Osteocyte (in vitro differentiated cells): Measurements from ENCODE around the gene GINS2. TPM values are rescaled to one million over a fixed set of nuclear protein-coding genes. Genes with fewer than 3 reads are reported as not detected.

Experiments used
- DNase-seq: peaks from one replicate; pipeline ENCODE4 v3.0.0; 2021; ENCODE audit warnings: mixed read lengths; ENCODE audit not compliant: unreplicated experiment; ENCODE audit errors: extremely low spot score
- H3K27ac Mint-ChIP-seq: one replicate; pipeline ENCODE4 v1.8.0; 2021; ENCODE audit warnings: mild to moderate bottlenecking, mixed read lengths; ENCODE audit not compliant: unreplicated experiment
- H3K27me3 Mint-ChIP-seq: one replicate; pipeline ENCODE4 v1.8.0; 2021; ENCODE audit warnings: mixed read lengths; ENCODE audit not compliant: unreplicated experiment
- H3K36me3 Mint-ChIP-seq: one replicate; pipeline ENCODE4 v1.8.0; 2021; ENCODE audit warnings: mixed read lengths; ENCODE audit not compliant: unreplicated experiment
- H3K4me1 Mint-ChIP-seq: one replicate; pipeline ENCODE4 v1.8.0; 2021; ENCODE audit warnings: mixed read lengths; ENCODE audit not compliant: unreplicated experiment
- H3K4me3 Mint-ChIP-seq: one replicate; pipeline ENCODE4 v1.8.0; 2021; ENCODE audit warnings: mild to moderate bottlenecking, moderate library complexity, mixed read lengths; ENCODE audit not compliant: unreplicated experiment
- H3K9me3 Mint-ChIP-seq: one replicate; pipeline ENCODE4 v1.8.0; 2021; ENCODE audit warnings: mixed read lengths; ENCODE audit not compliant: unreplicated experiment
- total RNA-seq: library from RNA; stranded (reverse); gene quantifications from 2 replicates; pipeline ENCODE4 v1.2.1, GENCODE V29; 2021
- TF ChIP-seq, protein P1 (sequence below): fragments of 200-600 bp; sonication (generic); IDR thresholded peaks from 2 replicates; pipeline ENCODE4 v1.5.0; 2021; ENCODE audit warnings: antibody characterized with exemption, mild to moderate bottlenecking, moderate library complexity

The GINS2 gene
- total RNA-seq, 1 donor from 2014 or later, result 5.7 TPM

- peak overlapping the region; percentile 59 for H3K4me3 Mint-ChIP-seq
- no peak overlapping the region for H3K27ac Mint-ChIP-seq
- no peaks in the 10 kb centered on the region for H3K36me3 Mint-ChIP-seq
- no peaks in the 10 kb centered on the region for H3K9me3 Mint-ChIP-seq
- H3K4me1 Mint-ChIP-seq, result peaks cover 14% of the 10 kb centered on the region
- peaks cover 7% of the 10 kb centered on the region for H3K27me3 Mint-ChIP-seq
- TF ChIP-seq, protein P1, sequence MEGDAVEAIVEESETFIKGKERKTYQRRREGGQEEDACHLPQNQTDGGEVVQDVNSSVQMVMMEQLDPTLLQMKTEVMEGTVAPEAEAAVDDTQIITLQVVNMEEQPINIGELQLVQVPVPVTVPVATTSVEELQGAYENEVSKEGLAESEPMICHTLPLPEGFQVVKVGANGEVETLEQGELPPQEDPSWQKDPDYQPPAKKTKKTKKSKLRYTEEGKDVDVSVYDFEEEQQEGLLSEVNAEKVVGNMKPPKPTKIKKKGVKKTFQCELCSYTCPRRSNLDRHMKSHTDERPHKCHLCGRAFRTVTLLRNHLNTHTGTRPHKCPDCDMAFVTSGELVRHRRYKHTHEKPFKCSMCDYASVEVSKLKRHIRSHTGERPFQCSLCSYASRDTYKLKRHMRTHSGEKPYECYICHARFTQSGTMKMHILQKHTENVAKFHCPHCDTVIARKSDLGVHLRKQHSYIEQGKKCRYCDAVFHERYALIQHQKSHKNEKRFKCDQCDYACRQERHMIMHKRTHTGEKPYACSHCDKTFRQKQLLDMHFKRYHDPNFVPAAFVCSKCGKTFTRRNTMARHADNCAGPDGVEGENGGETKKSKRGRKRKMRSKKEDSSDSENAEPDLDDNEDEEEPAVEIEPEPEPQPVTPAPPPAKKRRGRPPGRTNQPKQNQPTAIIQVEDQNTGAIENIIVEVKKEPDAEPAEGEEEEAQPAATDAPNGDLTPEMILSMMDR, result no peak
- DNase-seq, result no peak
Observed at GRCh38 chr16:85689285-85689949, 663 bp upstream of the GINS2 start.

- H3K4me1 Mint-ChIP-seq, result peaks cover 14% of the 10 kb centered on the region
- H3K36me3 Mint-ChIP-seq, result no peaks in the 10 kb centered on the region
- no peak overlapping the region for H3K27ac Mint-ChIP-seq
- no peaks in the 10 kb centered on the region for H3K9me3 Mint-ChIP-seq
- DNase-seq, result no peak
- TF ChIP-seq, protein P1, result no peak
- peak overlapping the region; percentile 73 for H3K4me3 Mint-ChIP-seq
- peaks cover 7% of the 10 kb centered on the region for H3K27me3 Mint-ChIP-seq
Observed at GRCh38 chr16:85687651-85688471, 893 bp downstream of the GINS2 start.

DNA sequence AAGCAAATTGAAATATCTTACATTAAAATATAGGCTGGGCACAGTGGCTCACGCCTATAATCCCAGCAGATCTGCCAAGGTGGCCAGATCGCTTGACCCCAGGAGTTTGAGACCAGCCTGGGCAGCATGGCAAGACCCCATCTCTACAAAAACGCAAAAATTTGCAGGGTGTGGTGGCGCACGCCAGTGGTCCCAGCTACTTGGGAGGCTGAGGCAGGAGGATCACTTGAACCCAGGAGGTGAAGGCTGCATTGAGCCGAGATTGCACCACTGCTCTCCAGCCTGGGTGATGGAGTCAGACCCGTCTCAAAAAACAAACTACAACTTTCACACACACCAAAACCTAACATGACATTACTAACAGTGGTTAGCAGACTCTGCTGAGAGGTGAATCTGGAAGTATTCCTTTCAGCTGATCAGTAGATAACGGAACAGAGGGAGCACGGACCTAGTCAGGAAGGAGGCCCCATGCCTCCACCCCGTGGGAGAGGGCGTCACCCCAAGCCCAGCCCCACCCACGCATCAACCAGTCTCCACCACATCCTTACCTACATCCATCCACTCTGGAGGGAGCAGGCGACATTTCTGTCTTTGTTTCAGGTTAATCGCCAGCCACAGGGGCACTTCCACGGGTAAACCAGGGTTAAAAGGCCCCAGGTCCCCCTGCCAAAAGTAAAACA is 1.7 kb downstream of the GINS2 start:
- Mint-ChIP-seq H3K4me3 (peak overlapping the region; percentile 73), H3K27me3 (peaks cover 7% of the 10 kb centered on the region)
- no peak for DNase-seq

DNA sequence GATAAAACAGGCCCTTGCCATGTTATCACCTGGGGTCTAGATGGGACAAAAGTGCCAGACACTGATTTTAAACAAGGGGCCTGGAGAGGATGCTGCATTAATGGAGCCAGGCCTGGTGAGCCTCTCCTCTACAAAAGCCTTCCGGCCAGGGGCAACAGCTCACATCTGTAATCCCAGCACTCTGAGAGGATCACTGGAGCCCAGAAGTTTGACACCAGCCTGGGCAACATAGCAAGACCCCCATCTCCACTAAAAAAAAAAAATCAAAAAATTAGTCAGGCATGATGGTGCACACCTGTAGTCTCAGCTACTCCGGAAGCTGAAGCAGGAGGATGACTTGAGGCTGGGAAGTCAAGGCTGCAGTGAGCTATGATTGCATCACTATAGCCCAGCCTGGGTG is 3.5 kb downstream of the GINS2 start:
- H3K4me1 Mint-ChIP-seq, result peaks cover 14% of the 10 kb centered on the region
- no peaks in the 10 kb centered on the region for H3K9me3 Mint-ChIP-seq
- H3K4me3 Mint-ChIP-seq, result no peak overlapping the region
- TF ChIP-seq, protein P1, result no peak
- H3K36me3 Mint-ChIP-seq, result peaks cover 2% of the 10 kb centered on the region
- no peak for DNase-seq
- no peak overlapping the region for H3K27ac Mint-ChIP-seq
- H3K27me3 Mint-ChIP-seq, result peaks cover 2% of the 10 kb centered on the region

More for the DNA sequence above, 1.7 kb downstream of the GINS2 start:
- peaks cover 14% of the 10 kb centered on the region for H3K4me1 Mint-ChIP-seq
- H3K36me3 Mint-ChIP-seq, result no peaks in the 10 kb centered on the region
- TF ChIP-seq, protein P1, result no peak
- no peaks in the 10 kb centered on the region for H3K9me3 Mint-ChIP-seq
- H3K27ac Mint-ChIP-seq, result no peak overlapping the region

DNA sequence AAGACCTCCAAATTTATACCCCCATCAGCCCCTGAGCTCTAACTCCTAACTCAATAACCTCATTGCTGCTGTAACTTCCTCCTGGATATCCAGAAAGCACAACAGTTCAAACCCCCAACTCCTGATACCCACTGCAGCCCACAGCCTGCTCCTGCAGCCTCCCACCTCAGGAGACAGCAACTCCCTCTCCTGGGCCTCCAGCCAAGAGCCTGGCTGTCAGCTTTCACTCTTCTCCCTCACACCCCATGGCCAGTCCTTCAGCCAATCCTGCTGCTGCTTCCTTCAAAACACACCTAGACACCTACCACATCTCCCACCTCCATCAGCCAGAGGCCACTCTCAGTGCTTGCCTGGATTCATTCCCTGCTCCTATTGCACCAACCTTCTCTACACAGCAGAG is 5.4 kb downstream of the GINS2 start:
- TF ChIP-seq, protein P1, result no peak
- no peak overlapping the region for H3K27ac Mint-ChIP-seq
- H3K9me3 Mint-ChIP-seq, result no peaks in the 10 kb centered on the region
- no peak overlapping the region for H3K4me3 Mint-ChIP-seq
- H3K27me3 Mint-ChIP-seq, result no peaks in the 10 kb centered on the region
- H3K4me1 Mint-ChIP-seq, result peaks cover 9% of the 10 kb centered on the region
- no peak for DNase-seq
- peaks cover 4% of the 10 kb centered on the region for H3K36me3 Mint-ChIP-seq
